HG03342 (cell line): ENCODE data around the gene PLXNA2.

Source experiments
- ATAC-seq: cut with Tn5 transposase; IDR thresholded peaks from one replicate; pipeline ENCODE4 v1.9.1; 2021; ENCODE audit warnings: mild to moderate bottlenecking, moderate library complexity; ENCODE audit not compliant: unreplicated experiment

The PLXNA2 gene

DNA sequence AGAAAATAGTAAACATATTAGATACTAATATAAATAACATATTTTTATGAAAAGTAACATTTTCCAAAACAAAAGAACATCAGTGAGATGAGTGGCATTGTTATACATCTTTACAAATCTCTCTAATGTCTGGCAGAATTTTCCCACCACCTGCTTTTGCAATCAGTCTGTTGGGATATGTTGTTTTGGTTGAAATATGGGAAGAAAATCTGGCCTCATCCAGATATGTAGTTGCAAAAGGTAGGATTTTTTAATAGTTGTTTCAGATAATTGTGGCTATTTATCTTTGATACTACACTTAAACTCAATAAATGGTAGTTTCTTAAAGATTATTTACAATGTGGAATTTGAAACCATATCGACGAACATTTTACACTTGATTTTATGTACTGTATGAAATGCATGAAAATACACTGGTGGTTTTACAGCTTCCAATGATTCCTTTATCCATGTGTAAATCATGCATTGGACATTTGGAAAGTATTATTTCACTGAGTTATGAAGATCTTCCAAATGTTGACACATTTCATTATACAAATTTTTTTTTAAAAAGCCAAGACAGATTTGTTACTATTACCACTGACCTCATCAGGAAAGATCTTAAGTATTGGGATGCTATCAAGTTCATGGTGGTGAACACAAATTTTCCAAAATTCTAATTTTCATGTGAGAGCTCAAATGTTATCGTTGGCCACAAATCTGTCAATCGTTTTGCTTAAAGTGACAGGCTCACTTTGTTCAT lies 259.2 kb downstream of the PLXNA2 start:
- ATAC-seq, result no peak

DNA sequence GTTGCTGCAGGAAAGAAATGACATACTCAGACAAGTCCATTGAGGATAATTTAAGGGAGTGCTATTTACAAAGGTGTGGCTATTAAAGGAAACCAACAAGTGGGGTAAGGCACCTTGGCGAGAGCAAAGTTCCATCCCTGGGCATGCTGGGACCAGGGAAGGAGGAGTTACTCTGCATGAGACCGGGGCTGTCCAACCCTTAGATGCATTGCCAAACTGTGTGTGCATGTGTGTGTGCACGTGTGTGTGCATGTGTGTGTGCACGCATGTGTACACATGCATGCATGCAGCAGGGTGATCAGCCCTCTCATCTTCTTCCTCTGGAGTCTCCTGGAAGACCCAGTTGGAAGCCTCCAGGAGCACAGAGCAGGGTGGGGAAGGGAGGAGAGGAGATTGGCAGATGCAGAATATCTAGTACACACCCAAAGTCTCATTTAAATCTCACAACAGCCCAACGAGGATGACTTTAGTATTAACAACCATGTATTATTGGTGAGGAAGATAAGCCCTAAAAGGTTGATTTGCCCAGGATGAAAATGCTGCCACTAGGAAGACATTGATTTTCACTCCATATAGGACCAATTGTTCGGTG lies 261.0 kb downstream of the PLXNA2 start:
- no peak for ATAC-seq

DNA sequence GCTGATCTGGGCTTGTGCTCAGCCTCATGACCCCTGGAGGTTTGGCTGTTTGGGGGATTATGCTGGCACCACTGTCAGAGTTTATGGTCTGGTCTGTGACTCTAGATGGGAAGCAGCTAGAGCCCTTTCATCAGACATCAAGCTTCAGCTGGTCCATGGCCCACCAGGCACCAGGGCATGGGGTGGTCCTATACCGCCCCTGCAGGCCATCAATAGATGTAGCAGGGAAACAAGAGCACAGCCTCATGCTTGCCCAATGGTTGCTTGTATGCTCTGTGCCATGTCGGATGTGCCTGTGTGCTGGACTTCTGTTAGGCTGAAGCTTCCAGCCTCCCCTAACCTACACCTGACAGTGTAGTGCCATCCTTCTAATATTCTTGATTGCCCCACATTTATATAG lies 262.2 kb downstream of the PLXNA2 start:
- peak; percentile 87 for ATAC-seq

DNA sequence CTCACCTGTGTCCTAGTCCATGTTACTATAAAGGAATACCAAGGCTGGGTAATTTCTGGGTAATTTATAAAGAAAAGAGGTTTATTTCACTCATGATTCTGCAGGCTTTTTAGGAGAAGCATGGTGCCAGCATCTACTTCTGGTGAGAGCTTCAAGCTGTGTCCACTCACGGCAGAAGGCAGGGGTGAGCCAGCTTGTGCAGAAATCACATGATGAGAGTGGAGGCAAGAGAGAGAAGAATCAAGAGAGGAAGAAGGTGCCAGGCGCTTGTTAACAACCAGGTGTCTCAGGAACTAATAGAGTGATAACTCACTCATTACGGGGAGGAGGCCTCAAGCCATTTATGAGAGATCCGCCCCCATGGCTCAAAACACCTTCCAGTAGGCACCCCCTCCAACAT lies 265.7 kb downstream of the PLXNA2 start:
- no peak for ATAC-seq

DNA sequence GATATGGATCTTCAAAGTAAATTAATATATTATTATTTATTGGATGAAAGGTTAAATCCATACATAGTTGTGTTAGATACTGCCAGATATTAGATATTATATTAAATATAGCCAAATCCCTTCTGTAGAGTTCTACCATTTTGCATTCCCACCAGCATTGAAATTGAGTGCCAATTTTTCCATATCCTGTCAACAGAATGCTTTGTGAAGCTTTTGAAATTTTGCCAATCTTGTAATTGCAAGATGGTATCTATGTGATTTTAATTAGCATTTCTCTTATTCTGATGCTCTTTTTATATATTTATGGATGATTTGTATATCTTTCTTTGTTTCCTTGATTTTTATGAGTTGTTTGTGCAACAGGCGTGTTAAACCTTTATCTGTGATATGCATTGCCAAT lies 266.3 kb downstream of the PLXNA2 start:
- ATAC-seq, result no peak

DNA sequence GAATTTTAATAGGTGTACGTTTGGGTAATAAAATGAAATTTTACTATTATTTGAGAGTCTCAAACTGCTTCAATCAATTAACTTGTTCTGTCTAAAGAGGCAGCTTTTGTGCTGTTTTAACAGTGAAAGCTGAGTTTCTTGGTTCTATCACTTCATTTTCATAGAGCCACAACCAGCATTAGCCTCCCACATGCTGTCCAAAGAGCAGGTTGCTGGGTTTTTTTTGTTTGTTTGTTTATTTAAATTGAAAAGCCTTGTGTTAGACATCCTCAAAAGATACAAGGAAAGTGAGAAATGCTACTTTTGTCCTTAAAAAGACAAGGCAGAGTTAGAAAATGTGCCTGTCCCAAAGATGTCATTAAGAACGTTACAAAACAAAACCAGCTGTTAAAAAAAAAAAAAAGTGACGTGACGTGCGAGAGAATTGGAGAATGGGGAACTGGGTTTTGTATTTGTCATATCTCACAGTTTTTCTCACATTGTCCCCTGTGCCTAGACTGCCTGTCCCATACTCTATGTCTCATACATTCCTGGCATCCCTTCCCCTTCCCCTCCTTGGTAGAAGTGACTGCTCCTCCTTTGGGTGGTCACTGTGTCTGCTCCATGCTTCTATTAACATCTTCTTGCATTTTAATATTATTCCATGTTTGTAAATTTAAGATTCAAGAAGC lies 270.2 kb downstream of the PLXNA2 start:
- no peak for ATAC-seq

DNA sequence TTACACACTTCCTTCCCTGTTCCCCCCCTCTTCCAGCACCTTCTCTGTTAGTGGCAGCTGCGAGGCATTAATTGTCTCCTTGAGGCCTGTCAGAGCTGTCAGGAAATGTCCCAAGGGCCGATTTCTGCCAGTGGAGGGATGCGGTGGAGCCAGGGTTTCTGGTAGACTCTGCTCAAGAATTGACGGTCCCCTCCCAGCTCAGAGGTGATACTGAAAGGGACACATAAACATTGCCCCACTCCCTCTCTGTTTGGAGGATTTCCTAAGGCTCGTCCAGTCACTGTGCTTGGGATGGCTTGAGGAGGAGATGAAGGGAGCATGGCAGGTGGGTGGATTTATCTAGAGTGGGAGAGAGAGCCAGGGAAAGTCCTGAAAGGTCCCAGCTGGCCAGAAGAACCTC lies 271.8 kb downstream of the PLXNA2 start:
- ATAC-seq, result no peak
